ENCODE measurements around the gene SMAP2.

Gene SMAP2

GRCh38 chr1:40384413-40384762, 10.9 kb downstream of the SMAP2 start (continued):
- TF ChIP-seq GLI2 (tag by site-specific recombination; IDR thresholded peaks at IDR 0.05; ENCODE audit: borderline replicate concordance, low read depth) (no peak), TRIM28 (IDR thresholded peaks at IDR 0.05; ENCODE audit: borderline replicate concordance, low read length) (0 out of 2 replicates have a peak, but pooled peaks have one; percentile 3), KLF17 (tag by site-specific recombination; IDR thresholded peaks at IDR 0.05) (no peak), ZNF19 (tag by site-specific recombination; IDR thresholded peaks at IDR 0.05; ENCODE audit: low read depth) (no peak), ZNF366 (tag by site-specific recombination; conservative IDR thresholded peaks at IDR 0.05) (no peak), ZNF624 (tag by site-specific recombination; IDR thresholded peaks at IDR 0.05) (no peak), ZNF76 (tag by site-specific recombination; IDR thresholded peaks at IDR 0.05; ENCODE audit: borderline replicate concordance, low read depth) (no peak), SETDB1 (IDR thresholded peaks at IDR 0.05; ENCODE audit: insufficient read length, low read length) (no peak), ZBTB17 (tag by site-specific recombination; IDR thresholded peaks at IDR 0.05) (0 out of 2 replicates have a peak, but pooled peaks have one; percentile 5), FEZF1 (tag by site-specific recombination; IDR thresholded peaks at IDR 0.05) (peak; percentile 58; the same call in 1 of the 2 replicates), SCRT2 (tag by site-specific recombination; IDR thresholded peaks at IDR 0.05) (no peak), KLF9 (tag by site-specific recombination; IDR thresholded peaks at IDR 0.05; ENCODE audit: low read depth) (no peak)
- TF ChIP-seq, protein P1, sequence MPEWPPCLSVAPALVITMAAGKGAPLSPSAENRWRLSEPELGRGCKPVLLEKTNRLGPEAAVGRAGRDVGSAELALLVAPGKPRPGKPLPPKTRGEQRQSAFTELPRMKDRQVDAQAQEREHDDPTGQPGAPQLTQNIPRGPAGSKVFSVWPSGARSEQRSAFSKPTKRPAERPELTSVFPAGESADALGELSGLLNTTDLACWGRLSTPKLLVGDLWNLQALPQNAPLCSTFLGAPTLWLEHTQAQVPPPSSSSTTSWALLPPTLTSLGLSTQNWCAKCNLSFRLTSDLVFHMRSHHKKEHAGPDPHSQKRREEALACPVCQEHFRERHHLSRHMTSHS (tag by site-specific recombination; IDR thresholded peaks at IDR 0.05): no peak
- TF ChIP-seq, protein P2, sequence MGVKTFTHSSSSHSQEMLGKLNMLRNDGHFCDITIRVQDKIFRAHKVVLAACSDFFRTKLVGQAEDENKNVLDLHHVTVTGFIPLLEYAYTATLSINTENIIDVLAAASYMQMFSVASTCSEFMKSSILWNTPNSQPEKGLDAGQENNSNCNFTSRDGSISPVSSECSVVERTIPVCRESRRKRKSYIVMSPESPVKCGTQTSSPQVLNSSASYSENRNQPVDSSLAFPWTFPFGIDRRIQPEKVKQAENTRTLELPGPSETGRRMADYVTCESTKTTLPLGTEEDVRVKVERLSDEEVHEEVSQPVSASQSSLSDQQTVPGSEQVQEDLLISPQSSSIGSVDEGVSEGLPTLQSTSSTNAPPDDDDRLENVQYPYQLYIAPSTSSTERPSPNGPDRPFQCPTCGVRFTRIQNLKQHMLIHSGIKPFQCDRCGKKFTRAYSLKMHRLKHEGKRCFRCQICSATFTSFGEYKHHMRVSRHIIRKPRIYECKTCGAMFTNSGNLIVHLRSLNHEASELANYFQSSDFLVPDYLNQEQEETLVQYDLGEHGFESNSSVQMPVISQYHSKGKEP (tag by site-specific recombination; IDR thresholded peaks at IDR 0.05): 0 out of 2 replicates have a peak, but pooled peaks have one; percentile 0
- TF ChIP-seq, protein P3, sequence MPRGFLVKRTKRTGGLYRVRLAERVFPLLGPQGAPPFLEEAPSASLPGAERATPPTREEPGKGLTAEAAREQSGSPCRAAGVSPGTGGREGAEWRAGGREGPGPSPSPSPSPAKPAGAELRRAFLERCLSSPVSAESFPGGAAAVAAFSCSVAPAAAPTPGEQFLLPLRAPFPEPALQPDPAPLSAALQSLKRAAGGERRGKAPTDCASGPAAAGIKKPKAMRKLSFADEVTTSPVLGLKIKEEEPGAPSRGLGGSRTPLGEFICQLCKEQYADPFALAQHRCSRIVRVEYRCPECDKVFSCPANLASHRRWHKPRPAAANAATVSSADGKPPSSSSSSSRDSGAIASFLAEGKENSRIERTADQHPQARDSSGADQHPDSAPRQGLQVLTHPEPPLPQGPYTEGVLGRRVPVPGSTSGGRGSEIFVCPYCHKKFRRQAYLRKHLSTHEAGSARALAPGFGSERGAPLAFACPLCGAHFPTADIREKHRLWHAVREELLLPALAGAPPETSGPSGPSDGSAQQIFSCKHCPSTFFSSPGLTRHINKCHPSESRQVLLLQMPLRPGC (tag by site-specific recombination; IDR thresholded peaks at IDR 0.05): no peak

DNA sequence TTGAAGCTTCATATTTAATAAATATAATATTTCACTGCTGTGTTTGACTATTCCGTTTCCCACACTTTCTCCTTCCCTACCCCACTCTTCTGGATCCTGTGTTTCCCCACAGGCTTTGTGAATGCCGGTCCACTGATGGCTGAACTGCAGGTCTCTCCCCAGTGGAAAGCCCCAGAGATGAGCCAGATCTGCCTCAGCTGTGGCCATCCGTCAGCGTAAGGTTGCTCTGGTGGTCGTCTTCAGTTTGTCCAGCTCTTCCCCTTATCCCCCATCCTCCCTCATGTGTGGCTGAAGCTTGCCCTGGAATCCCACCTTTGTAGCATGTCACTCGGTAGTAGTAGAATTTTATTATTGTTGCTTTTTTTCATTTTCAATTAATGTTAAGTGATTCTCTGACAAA, 11.4 kb downstream of the SMAP2 start:
- Histone ChIP-seq H3K4me3 (ENCODE audit: low read depth, low read length) (no peak overlapping the region), H3K9me3 (ENCODE audit: control insufficient read depth, insufficient read depth, low read depth, low read length) (no peaks in the 10 kb centered on the region), H3K36me3 (ENCODE audit: control insufficient read depth in 2 of 2, insufficient read depth in 1 of 2, low read length in 2 of 2) (peaks cover 0 to 6% of the 10 kb centered on the region in 2 experiments; a peak in 1 of 3 replicates), H3K27ac (ENCODE audit: extremely low read depth, low read depth, low read length) (peak overlapping the region; percentile 57; the same call in 1 of the 2 replicates), H3K4me1 (ENCODE audit: control insufficient read depth, insufficient read depth, low read length) (peaks cover 14% of the 10 kb centered on the region; the same call in 1 of the 2 replicates)
- ChIA-PET POLR2A (interaction anchor here (5.2 kb wide), 1 partner anchor 11 kb away, joined by 22 read pairs; the partner anchor contains the start of gene SMAP2), CTCF (interaction anchor here (0.9 to 1.1 kb wide), 2 partner anchors 13 to 17 kb away, joined by 3 to 4 read pairs; no protein-coding TSS in a partner anchor)
- TF ChIP-seq ZNF341 (tag by site-specific recombination; IDR thresholded peaks at IDR 0.05; ENCODE audit: low read depth) (peak; percentile 68), YY1 (tag by site-specific recombination; IDR thresholded peaks at IDR 0.05) (no peak), ZNF16 (tag by site-specific recombination; IDR thresholded peaks at IDR 0.05; ENCODE audit: low read depth) (no peak)
